DND-41 (cell line): Measurements from ENCODE around the gene ERBB4.

Source experiments
- ATAC-seq: fragments of 200-7000 bp; cut with Tn5 transposase; 3 replicates; pipeline ENCODE4 v1.9.1; 2021; ENCODE audit warnings: low read depth; ENCODE audit not compliant: insufficient read depth
- DNase-seq: peaks from one replicate; pipeline ENCODE4 v3.0.0-alpha.2; 2020
- H2AFZ ChIP-seq: 2 replicates; pipeline ENCODE4 v1.6.0; 2012; ENCODE audit warnings: low read depth, low read length
- H3K27ac ChIP-seq: 2 replicates; pipeline ENCODE4 v1.5.1; 2012; ENCODE audit warnings: low read length, inconsistent platforms
- H3K27me3 ChIP-seq: fragments of 200-600 bp; sonication (generic); 2 replicates; pipeline ENCODE4 v1.6.0; 2012; ENCODE audit warnings: low read length, mild to moderate bottlenecking, inconsistent platforms; ENCODE audit not compliant: insufficient read depth, poor library complexity
- H3K36me3 ChIP-seq: 2 replicates; pipeline ENCODE4 v1.5.1; 2012; ENCODE audit warnings: low read length, inconsistent platforms; ENCODE audit not compliant: insufficient read depth
- H3K4me1 ChIP-seq: 2 replicates; pipeline ENCODE4 v1.5.1; 2012; ENCODE audit warnings: mild to moderate bottlenecking, low read length; ENCODE audit not compliant: insufficient read depth
- H3K4me2 ChIP-seq: 2 replicates; pipeline ENCODE4 v1.6.0; 2012; ENCODE audit warnings: mild to moderate bottlenecking, moderate library complexity, low read length, inconsistent platforms; ENCODE audit not compliant: insufficient read depth
- H3K4me3 ChIP-seq, 2 experiments: fragments of 200-600 bp in 1 of 2; shearing (Covaris generic) in 1 of 2; 2 replicates each; pipeline ENCODE4 v1.5.1; 2012 to 2016; ENCODE audit warnings: inconsistent platforms in 2 of 2, low read length in 2 of 2, mild to moderate bottlenecking in 2 of 2, low read depth in 1 of 2, moderate library complexity in 1 of 2
- H3K79me2 ChIP-seq: 2 replicates; pipeline ENCODE4 v1.6.0; 2012; ENCODE audit warnings: low read length, inconsistent platforms; ENCODE audit not compliant: insufficient read depth
- H3K9ac ChIP-seq: 2 replicates; pipeline ENCODE4 v1.6.0; 2012; ENCODE audit warnings: low read depth, mild to moderate bottlenecking, inconsistent platforms, low read length, moderate library complexity
- H3K9me3 ChIP-seq: 2 replicates; pipeline ENCODE4 v1.5.1; 2012; ENCODE audit warnings: low read length, moderate library complexity, mild to moderate bottlenecking, inconsistent platforms; ENCODE audit not compliant: insufficient read depth, severe bottlenecking
- H4K20me1 ChIP-seq: 2 replicates; pipeline ENCODE4 v1.6.0; 2012; ENCODE audit warnings: low read length; ENCODE audit not compliant: insufficient read depth
- CTCF ChIP-seq: IDR thresholded peaks from 2 replicates; pipeline ENCODE4 v1.5.1; 2012; ENCODE audit warnings: borderline replicate concordance, low read length, moderate library complexity, mild to moderate bottlenecking; ENCODE audit not compliant: poor library complexity, severe bottlenecking; ENCODE audit errors: extremely low read depth
- EZH2 ChIP-seq: IDR thresholded peaks from 3 replicates; pipeline ENCODE4 v1.6.1; 2012; ENCODE audit warnings: borderline replicate concordance, low read depth, mild to moderate bottlenecking, moderate library complexity, low read length, inconsistent platforms; ENCODE audit not compliant: severe bottlenecking

ERBB4 gene

GRCh38 chr2:212346865-212347264 is 191.7 kb downstream of the ERBB4 start:
- no peak overlapping the region for H3K4me3 ChIP-seq
- ATAC-seq = no peak
- H3K79me2 ChIP-seq = no peaks in the 10 kb centered on the region
- H4K20me1 ChIP-seq = no peaks in the 10 kb centered on the region
- H3K36me3 ChIP-seq = no peaks in the 10 kb centered on the region
- no peak overlapping the region for H2AFZ ChIP-seq
- no peak overlapping the region for H3K27ac ChIP-seq
- no peak overlapping the region for H3K4me2 ChIP-seq
- TF ChIP-seq CTCF (no peak), EZH2 (no peak)
- DNase-seq = no peak
- H3K9ac ChIP-seq = no peak overlapping the region
- no peaks in the 10 kb centered on the region for H3K27me3 ChIP-seq
- H3K9me3 ChIP-seq = no peaks in the 10 kb centered on the region
- no peaks in the 10 kb centered on the region for H3K4me1 ChIP-seq

- H3K79me2 ChIP-seq = no peaks in the 10 kb centered on the region
- DNase-seq (no peak), ATAC-seq (no peak)
- H3K36me3 ChIP-seq = no peaks in the 10 kb centered on the region
- no peak overlapping the region for H3K27ac ChIP-seq
- H3K4me1 ChIP-seq = no peaks in the 10 kb centered on the region
- no peak for TF ChIP-seq CTCF
- no peak for TF ChIP-seq EZH2
- H3K4me2 ChIP-seq = no peak overlapping the region
- no peak overlapping the region for H3K9ac ChIP-seq
- H3K27me3 ChIP-seq = no peaks in the 10 kb centered on the region
- no peak overlapping the region for H2AFZ ChIP-seq
- H3K9me3 ChIP-seq = no peaks in the 10 kb centered on the region
- H3K4me3 ChIP-seq = no peak overlapping the region
- H4K20me1 ChIP-seq = no peaks in the 10 kb centered on the region
Observed at GRCh38 chr2:212345966-212346365, 192.6 kb downstream of the ERBB4 start.

- Histone ChIP-seq H3K27ac (no peak overlapping the region), H4K20me1 (no peaks in the 10 kb centered on the region), H3K9ac (no peak overlapping the region), H3K27me3 (no peaks in the 10 kb centered on the region), H3K79me2 (no peaks in the 10 kb centered on the region), H3K4me2 (no peak overlapping the region), H2AFZ (no peak overlapping the region), H3K36me3 (no peaks in the 10 kb centered on the region), H3K9me3 (no peaks in the 10 kb centered on the region), H3K4me3 (no peak overlapping the region), H3K4me1 (no peaks in the 10 kb centered on the region)
- no peak for ATAC-seq
- DNase-seq = no peak
- TF ChIP-seq EZH2 (no peak), CTCF (no peak)
Observed at GRCh38 chr2:212344131-212344530, 194.5 kb downstream of the ERBB4 start.

GRCh38 chr2:212343167-212343566 is 195.4 kb downstream of the ERBB4 start:
- H4K20me1 ChIP-seq = no peaks in the 10 kb centered on the region
- no peak overlapping the region for H3K4me3 ChIP-seq
- ATAC-seq (no peak), DNase-seq (no peak)
- no peaks in the 10 kb centered on the region for H3K36me3 ChIP-seq
- no peak overlapping the region for H2AFZ ChIP-seq
- H3K4me2 ChIP-seq = no peak overlapping the region
- H3K4me1 ChIP-seq = no peaks in the 10 kb centered on the region
- no peaks in the 10 kb centered on the region for H3K9me3 ChIP-seq
- no peaks in the 10 kb centered on the region for H3K27me3 ChIP-seq
- no peaks in the 10 kb centered on the region for H3K79me2 ChIP-seq
- H3K9ac ChIP-seq = no peak overlapping the region
- TF ChIP-seq CTCF = no peak
- TF ChIP-seq EZH2 = no peak
- H3K27ac ChIP-seq = no peak overlapping the region
